ENCODE results near the gene CMTM7. TPM values are rescaled to one million over a fixed set of nuclear protein-coding genes. Genes with fewer than 3 reads are reported as not detected.

The CMTM7 gene
- total and polyA plus RNA-seq, 2 of the 13 experiments (the other 11 are each of a cell fraction or from before 2014, with no cell fraction given), result 20.9 to 21.4 TPM

GRCh38 chr3:32500880-32501782, 109.5 kb downstream of the CMTM7 start (continued):
- peak; percentile 2; the same call in 1 of the 2 replicates for TF ChIP-seq TARDBP (CRISPR knock-in tag; IDR thresholded peaks at IDR 0.05)
- TF ChIP-seq GFI1 (CRISPR knock-in tag; IDR thresholded peaks at IDR 0.05; ENCODE audit: borderline replicate concordance), result no peak
- TF ChIP-seq CEBPB (IDR thresholded peaks at IDR 0.05; ENCODE audit: borderline replicate concordance, low read depth, low read length), result peak; percentile 76
- no peak for TF ChIP-seq ZNF7 (CRISPR knock-in tag; IDR thresholded peaks at IDR 0.05)
- no peak for TF ChIP-seq ZNF280B (CRISPR knock-in tag; IDR thresholded peaks at IDR 0.05; ENCODE audit: borderline replicate concordance)
- TF ChIP-seq ZNF878 (CRISPR knock-in tag; IDR thresholded peaks at IDR 0.05), result 0 out of 2 replicates have a peak, but pooled peaks have one; percentile 12
- no peak for TF ChIP-seq SNAPC2 (CRISPR knock-in tag; IDR thresholded peaks at IDR 0.05)
- TF ChIP-seq CREM (IDR thresholded peaks at IDR 0.05), result 0 out of 2 replicates have a peak, but pooled peaks have one; percentile 5
- no peak for TF ChIP-seq CREM (CRISPR knock-in tag; IDR thresholded peaks at IDR 0.05)
- TF ChIP-seq CEBPG (CRISPR knock-in tag; IDR thresholded peaks at IDR 0.05), result peak; percentile 62; the same call in 1 of the 2 replicates

GRCh38 chr3:32501783-32502117, 110.1 kb downstream of the CMTM7 start:
- BruUV-seq (replicated peaks), result no TSS peak
- no peak; the same call in 2 of the 3 replicates for ATAC-seq
- ChIA-PET POLR2A (interaction anchor here (0.7 kb wide), 1 partner anchor 20 kb away, joined by 5 read pairs; no protein-coding TSS in a partner anchor), CTCF (ENCODE audit: low intra/inter-chr PET ratio, low total read pairs) (no interaction called here)
- H3K4me1 ChIP-seq (ENCODE audit: insufficient read depth, low read length), result peaks cover 47% of the 10 kb centered on the region
- H3K79me2 ChIP-seq (ENCODE audit: insufficient read depth, low read length), result peaks cover 30% of the 10 kb centered on the region
- WGBS (ENCODE audit: low lambda C conversion rate), result under 1% methylated on average over 4 of the region's 4 CpGs
- peak overlapping the region; percentile 87 for H3K9ac ChIP-seq (ENCODE audit: insufficient read depth, low read depth, low read length)
- H3K27me3 ChIP-seq (ENCODE audit: control insufficient read depth in 1 of 2, insufficient read depth in 2 of 2, low read length in 2 of 2), result peaks cover 0 to 1% of the 10 kb centered on the region in 2 experiments; a peak in 2 of 5 replicates
- no peaks in the 10 kb centered on the region for H3K36me3 ChIP-seq (replicated peaks in 1 of 2; ENCODE audit: control insufficient read depth in 1 of 2, insufficient read depth in 2 of 2, low read length in 2 of 2)
- no peak overlapping the region for H2AFZ ChIP-seq (ENCODE audit: low read length)
- H3K4me2 ChIP-seq (ENCODE audit: low read depth, low read length), result peak overlapping the region; percentile 85
- no peak for DNase-seq (ENCODE audit: low spot score)
- no peak for FAIRE-seq
- H4K20me1 ChIP-seq (ENCODE audit: insufficient read depth, low read length), result no peaks in the 10 kb centered on the region
- H3K4me3 ChIP-seq (replicated peaks in 1 of 3; ENCODE audit: insufficient read depth in 1 of 3, low read depth in 2 of 3, low read length in 3 of 3), result peak overlapping the region; percentile 76 to 97 (median 82)
- TF ChIP-seq NFATC3 (CRISPR knock-in tag; IDR thresholded peaks at IDR 0.05) (0 out of 2 replicates have a peak, but pooled peaks have one; percentile 66), CREM (IDR thresholded peaks at IDR 0.05) (0 out of 2 replicates have a peak, but pooled peaks have one; percentile 3), CREM (CRISPR knock-in tag; IDR thresholded peaks at IDR 0.05) (no peak), GLI4 (CRISPR knock-in tag; IDR thresholded peaks at IDR 0.05; ENCODE audit: borderline replicate concordance) (0 out of 2 replicates have a peak, but pooled peaks have one; percentile 18), U2AF2 (IDR thresholded peaks at IDR 0.05; ENCODE audit: low read depth, low read length) (no peak)
- intact Hi-C loops (cut with micrococcal nuclease; ENCODE audit: unreplicated experiment) (loop anchor here (10.0 kb wide), 1 partner anchor 107 kb away; the partner anchor contains the start of gene CMTM7), in situ Hi-C loops (cut with HindIII; ENCODE audit: extremely low pct_ligation_motif_present, low pct_unique_long_range_greater_than_20kb) (loop anchor here (10.0 kb wide), 1 partner anchor 433 kb away; no protein-coding TSS in a partner anchor)
- no peaks in the 10 kb centered on the region for H3K9me3 ChIP-seq (ENCODE audit: low read length)
- peak overlapping the region; percentile 80 for H3K27ac ChIP-seq (ENCODE audit: extremely low read length, insufficient read depth, low read length)
